Activated naive CD8-positive, alpha-beta T cell treated with anti-CD3 and anti-CD28 coated beads, Interleukin-2, amount 10 ng/mL, durations not matched to agents 7 days and 5 days (primary cell): ENCODE measurements around the gene MROH2A. TPM values are rescaled to one million over a fixed set of nuclear protein-coding genes. Genes with fewer than 3 reads are reported as not detected.
"Not testable (repeated sequence)": the region's sequence is repeated elsewhere in the genome, so short reads cannot be mapped to it uniquely, and the experiment has no call there.

Experiments used
- ATAC-seq: fragments of 150-1000 bp; cut with Tn5 transposase; one replicate; pipeline ENCODE4 v1.10.0; 2021; ENCODE audit warnings: low read depth, moderate library complexity
- POLR2A ChIA-PET: fragments of 350-600 bp; sonication (Branson Sonifier 250); formaldehyde crosslinking; loops from one replicate; lab custom pipeline; 2021; ENCODE audit warnings: antibody characterized with exemption; lab: Charles Lee
- DNase-seq: peaks from one replicate; pipeline ENCODE4 v3.0.0; 2021
- H3K27ac Mint-ChIP-seq: one replicate; pipeline ENCODE4 v1.8.0; 2022; ENCODE audit warnings: mild to moderate bottlenecking, mixed read lengths
- H3K27me3 Mint-ChIP-seq: one replicate; pipeline ENCODE4 v1.8.0; 2022; ENCODE audit warnings: mild to moderate bottlenecking, moderate library complexity, mixed read lengths
- H3K36me3 Mint-ChIP-seq: one replicate; pipeline ENCODE4 v1.8.0; 2021; ENCODE audit warnings: mild to moderate bottlenecking, mixed read lengths
- H3K4me1 Mint-ChIP-seq: one replicate; pipeline ENCODE4 v1.8.0; 2021; ENCODE audit warnings: mixed read lengths
- H3K4me3 Mint-ChIP-seq: one replicate; pipeline ENCODE4 v1.8.0; 2022; ENCODE audit warnings: mild to moderate bottlenecking, moderate library complexity, mixed read lengths
- H3K9me3 Mint-ChIP-seq: one replicate; pipeline ENCODE4 v1.8.0; 2021; ENCODE audit warnings: mixed read lengths
- total RNA-seq, 2 experiments: library from RNA; stranded (reverse); gene quantifications; one replicate each; pipeline ENCODE4 v1.2.3, GENCODE V29; 2021

Gene MROH2A, protein sequence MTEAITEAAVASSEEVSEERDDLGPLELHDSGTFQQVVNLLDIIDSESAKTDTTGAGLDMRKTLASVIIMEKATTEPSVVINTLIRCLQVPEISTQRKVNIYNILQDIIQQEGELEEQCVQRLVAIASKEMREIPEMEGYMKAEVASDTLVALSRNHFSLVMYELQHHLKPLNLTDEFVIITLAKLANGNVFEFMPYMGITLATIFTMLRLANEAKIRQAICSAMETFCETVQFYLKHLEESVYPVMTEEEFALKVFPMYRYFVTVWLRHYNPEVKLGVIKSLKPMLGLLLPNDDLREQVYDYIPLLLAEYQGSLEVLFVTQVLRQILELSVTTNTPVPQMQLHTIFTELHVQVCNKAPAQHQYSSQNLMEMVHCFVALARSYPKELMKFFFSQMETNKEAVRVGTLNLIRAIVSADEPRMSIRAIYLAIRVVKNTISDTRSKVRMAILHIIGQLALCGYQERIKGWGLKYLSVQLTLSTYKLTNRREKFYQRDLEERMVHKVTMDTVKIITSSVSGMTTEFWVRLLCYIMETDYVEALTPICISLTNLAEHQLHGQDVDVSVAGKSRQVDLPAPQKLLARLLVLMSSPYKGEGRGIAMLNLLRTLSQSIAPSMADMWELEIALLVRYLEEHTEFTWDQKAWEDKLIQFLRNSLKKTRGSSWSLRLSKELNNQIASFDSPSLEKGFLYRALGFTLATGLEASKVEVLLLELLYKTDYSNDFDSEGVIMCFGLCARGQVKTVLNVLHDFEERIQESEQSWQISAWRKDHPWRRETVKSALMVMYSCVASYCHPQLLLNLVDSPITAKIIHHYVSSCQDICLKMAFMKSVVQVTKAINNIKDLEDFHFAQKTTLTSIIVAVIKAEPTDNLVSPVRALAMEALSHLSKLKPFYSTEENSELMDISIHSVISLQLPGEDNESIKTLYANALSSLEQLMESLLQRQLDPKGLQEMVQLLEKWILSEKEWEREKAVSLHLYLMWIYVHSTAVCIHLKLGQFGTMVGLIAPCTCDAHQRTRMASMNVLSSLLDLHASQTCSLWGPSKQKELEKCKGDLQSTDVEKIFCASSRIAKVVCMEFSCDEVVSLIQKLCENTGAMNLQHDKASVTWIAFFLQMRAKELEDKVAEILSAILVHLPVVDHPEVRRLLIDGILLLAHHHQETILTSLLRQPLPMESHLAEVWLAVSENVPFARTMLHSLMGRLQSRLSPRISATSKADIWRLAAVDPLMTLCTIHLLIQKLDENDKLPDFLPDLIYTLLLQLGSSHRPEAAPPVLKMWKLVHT (N-terminal part only)
- not detected for total RNA-seq

- DNase-seq = no peak
- H3K4me3 Mint-ChIP-seq = no peak within 1 kb of the TSS
- H3K36me3 Mint-ChIP-seq = no peaks in the 10 kb centered on the region
- H3K27me3 Mint-ChIP-seq = peaks cover 7% of the 10 kb centered on the region
- no peak within 1 kb of the TSS for H3K27ac Mint-ChIP-seq
- ATAC-seq = no peak
- no peaks in the 10 kb centered on the region for H3K9me3 Mint-ChIP-seq
- H3K4me1 Mint-ChIP-seq = no peaks in the 10 kb centered on the region
- POLR2A ChIA-PET = no interaction called here
Observed at GRCh38 chr2:233778030-233778429, at the start of gene MROH2A. TSS of gene MROH2A (plus strand) at chr2:233778330. CDS start at chr2:233779359, 1,029 bp downstream.

GRCh38 chr2:233728723-233729301 lies 49.3 kb upstream of the MROH2A start, which contains the start of gene UGT1A3:
TSS of gene UGT1A3 (plus strand) at chr2:233729042. CDS start at chr2:233729127, 85 bp downstream.
- ATAC-seq = no peak
- Mint-ChIP-seq H3K4me1 (no peaks in the 10 kb centered on the region), H3K36me3 (no peaks in the 10 kb centered on the region), H3K27me3 (peaks cover 25% of the 10 kb centered on the region), H3K9me3 (no peaks in the 10 kb centered on the region), H3K4me3 (no peak within 1 kb of the TSS), H3K27ac (no peak within 1 kb of the TSS)
- POLR2A ChIA-PET = no interaction called here
- no peak for DNase-seq

DNA sequence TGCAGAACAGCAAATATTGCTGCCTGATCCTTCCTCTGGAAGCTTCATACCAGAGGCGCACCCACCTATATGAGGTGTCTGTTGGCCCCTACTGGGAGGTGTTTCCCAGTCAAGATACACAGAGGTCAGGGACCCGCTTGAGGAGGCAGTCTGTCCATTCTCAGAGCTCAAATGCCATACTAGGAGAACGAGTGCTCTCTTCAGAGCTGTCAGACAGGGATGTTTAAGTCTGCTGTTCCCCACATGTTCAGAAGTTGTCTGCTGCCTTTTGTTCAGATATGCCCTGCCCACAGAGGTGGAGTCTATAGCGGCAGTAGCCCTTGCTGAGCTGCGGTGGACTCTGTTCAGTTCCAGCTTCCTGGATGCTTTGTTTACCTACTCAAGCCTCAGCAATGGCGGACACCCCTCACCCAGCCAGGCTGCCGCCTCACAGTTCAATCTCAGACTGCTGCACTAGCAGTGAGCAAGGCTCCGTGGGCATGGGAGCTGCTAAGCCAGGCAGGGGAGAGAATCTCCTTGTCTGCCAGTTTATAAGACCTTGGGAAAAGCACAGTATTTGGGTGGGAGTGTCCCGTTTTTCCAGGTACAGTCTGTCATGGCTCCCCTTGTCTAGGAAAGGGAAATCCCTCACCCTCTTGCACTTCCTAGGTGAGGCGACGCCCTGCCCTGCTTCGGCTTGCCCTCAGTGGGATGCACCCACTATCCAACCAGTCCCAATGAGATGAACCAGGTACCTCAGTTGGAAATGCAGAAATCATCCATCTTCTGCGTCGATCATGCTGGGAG lies 41.1 kb upstream of the MROH2A start:
- not testable (repeated sequence) for H3K36me3 Mint-ChIP-seq, ATAC-seq

GRCh38 chr2:233740870-233741269 lies 37.3 kb upstream of the MROH2A start:
- peaks cover 12% of the 10 kb centered on the region for H3K27me3 Mint-ChIP-seq
- POLR2A ChIA-PET = no interaction called here
- no peak overlapping the region for H3K27ac Mint-ChIP-seq
- H3K4me3 Mint-ChIP-seq = no peak overlapping the region
- ATAC-seq (no peak), DNase-seq (no peak)
- no peaks in the 10 kb centered on the region for H3K4me1 Mint-ChIP-seq
- H3K9me3 Mint-ChIP-seq = no peaks in the 10 kb centered on the region
- H3K36me3 Mint-ChIP-seq = no peaks in the 10 kb centered on the region

More for the DNA sequence above, 41.1 kb upstream of the MROH2A start:
- POLR2A ChIA-PET, H3K4me1 Mint-ChIP-seq, DNase-seq, H3K4me3 Mint-ChIP-seq, H3K27ac Mint-ChIP-seq, H3K9me3 Mint-ChIP-seq: not testable (repeated sequence)
- H3K27me3 Mint-ChIP-seq = peaks cover 21% of the 10 kb centered on the region

DNA sequence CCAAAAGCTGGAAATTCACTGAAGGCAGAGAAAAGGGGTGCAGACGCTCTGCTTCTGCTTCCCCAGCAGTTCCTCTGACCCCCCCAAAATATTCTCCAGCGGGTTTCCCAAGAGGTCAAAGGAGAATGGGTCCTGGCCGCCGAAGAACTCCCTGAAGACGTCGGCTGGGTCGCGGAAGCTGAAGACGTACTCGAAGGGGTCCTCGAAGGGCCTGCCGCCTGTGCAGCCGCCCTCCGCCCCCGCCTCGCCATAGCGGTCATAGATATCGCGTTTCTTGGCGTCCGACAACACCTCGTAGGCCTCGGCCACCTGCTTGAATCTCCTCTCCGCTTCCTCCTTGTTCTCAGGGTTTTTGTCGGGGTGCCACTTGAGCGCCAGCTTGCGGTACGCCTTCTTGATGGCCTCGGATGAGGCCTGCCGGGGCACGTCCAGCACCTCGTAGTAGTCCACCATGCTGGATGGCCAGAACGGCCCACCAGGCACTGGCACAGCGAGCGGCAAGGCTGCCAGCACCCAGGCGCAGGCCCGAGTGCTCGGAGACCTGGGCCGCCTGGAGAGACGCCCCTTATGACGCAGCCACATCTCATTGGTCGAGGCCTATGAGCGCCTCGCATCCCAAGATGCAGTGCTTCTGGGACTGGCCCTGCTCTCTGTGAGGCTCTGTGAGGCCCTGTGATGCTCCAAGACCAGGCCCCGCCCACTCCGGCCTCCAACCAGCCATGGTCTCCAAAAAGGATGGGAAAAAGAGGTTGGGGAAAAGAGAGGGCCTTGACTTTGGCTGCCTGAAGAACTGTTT lies 34.5 kb upstream of the MROH2A start:
- no peak for ATAC-seq
- no peak for DNase-seq
- Mint-ChIP-seq H3K4me1 (no peaks in the 10 kb centered on the region), H3K27me3 (peaks cover 12% of the 10 kb centered on the region), H3K36me3 (no peaks in the 10 kb centered on the region), H3K9me3 (peaks cover 3% of the 10 kb centered on the region), H3K4me3 (no peak overlapping the region), H3K27ac (no peak overlapping the region)
- POLR2A ChIA-PET = no interaction called here

DNA sequence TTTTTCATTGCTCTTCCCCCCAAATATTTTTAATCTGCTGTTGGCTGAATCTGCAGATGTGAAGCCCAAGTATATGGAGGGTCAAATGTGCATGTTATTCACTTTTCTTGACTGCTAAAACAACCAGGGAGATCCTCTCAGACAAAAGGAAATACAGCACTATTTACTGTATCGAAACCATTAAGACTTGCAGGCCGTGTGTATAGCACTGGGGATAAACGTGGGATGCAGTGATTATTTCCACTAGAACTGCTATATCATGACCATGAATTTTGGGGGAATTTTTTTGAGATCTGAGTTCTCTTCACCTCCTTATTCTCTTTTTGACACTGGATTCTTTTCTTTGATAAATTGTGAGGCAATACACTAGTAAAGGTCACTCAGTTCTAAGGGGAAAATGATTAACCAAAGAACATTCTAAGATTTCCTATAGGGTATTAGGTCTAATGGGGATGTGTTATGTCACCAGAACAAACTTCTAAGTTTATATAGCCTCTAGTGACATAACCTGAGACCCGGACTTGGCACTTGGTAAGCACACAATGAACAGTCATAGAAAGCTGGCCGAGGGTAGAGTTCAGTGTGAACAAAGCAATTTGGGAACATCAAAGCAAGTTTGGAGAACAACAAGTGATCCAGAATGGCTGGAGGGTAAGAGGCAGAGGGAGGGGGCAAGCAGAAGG lies 32.9 kb upstream of the MROH2A start:
- Mint-ChIP-seq H3K9me3 (peaks cover 7% of the 10 kb centered on the region), H3K4me1 (no peaks in the 10 kb centered on the region), H3K36me3 (no peaks in the 10 kb centered on the region), H3K27me3 (peaks cover 15% of the 10 kb centered on the region), H3K27ac (no peak overlapping the region), H3K4me3 (no peak overlapping the region)
- no peak for ATAC-seq
- POLR2A ChIA-PET = no interaction called here
- DNase-seq = no peak

- DNase-seq, ATAC-seq, H3K4me1 Mint-ChIP-seq, H3K36me3 Mint-ChIP-seq, POLR2A ChIA-PET, H3K4me3 Mint-ChIP-seq, H3K27ac Mint-ChIP-seq, H3K9me3 Mint-ChIP-seq: not testable (repeated sequence)
- H3K27me3 Mint-ChIP-seq = peaks cover 15% of the 10 kb centered on the region
Observed at GRCh38 chr2:233745838-233746237, 32.3 kb upstream of the MROH2A start.

DNA sequence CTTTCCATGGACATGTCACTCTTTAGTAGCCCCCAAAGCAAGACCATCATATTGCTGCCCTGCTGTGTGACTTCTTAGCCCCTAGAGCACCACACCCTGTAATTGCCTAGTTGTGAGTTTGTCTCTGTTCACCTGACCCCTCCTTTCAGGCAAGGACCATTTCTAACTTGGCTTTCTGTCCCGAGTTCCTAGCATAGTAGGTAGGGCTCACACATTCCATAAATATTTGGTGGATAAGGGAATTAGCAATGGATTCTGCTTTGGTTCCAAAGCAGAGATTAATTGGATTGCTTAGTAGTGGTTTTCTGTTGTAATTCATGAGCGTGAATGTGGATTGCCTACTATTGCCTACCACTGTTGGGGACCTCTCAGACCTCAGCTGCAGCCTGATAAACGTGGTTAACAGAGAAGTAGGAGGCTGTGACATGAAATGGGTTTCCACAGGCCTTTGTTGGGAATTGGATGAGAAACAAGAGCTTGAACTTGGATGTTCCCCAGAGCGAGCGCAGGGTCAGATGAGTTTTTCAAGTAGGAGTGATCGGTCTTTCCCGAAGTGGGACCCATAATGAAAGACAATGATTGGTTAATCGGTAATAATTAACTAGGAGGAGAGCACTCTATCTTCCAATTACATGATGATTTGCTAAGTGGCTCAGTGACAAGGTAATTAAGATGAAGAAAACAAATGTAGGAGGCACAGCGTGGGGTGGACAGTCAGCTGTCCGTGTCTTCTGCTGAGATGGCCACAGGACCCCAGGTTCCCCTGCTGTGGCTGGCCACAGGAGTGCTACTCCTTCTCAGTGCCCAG lies 31.5 kb upstream of the MROH2A start:
- no peaks in the 10 kb centered on the region for H3K4me1 Mint-ChIP-seq
- H3K36me3 Mint-ChIP-seq = no peaks in the 10 kb centered on the region
- H3K4me3 Mint-ChIP-seq = no peak overlapping the region
- peaks cover 17% of the 10 kb centered on the region for H3K27me3 Mint-ChIP-seq
- H3K27ac Mint-ChIP-seq = no peak overlapping the region
- no peak for ATAC-seq
- POLR2A ChIA-PET = no interaction called here
- DNase-seq = no peak
- H3K9me3 Mint-ChIP-seq = peaks cover 14% of the 10 kb centered on the region

DNA sequence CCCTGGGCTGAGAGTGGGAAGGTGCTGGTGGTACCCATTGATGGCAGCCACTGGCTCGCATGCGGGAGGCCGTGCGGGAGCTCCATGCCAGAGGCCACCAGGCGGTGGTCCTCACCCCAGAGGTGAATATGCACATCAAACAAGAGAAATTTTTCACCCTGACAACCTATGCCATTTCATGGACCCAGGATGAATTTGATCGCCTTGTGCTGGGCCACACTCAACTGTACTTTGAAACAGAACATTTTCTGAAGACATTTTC lies 30.9 kb upstream of the MROH2A start:
- peaks cover 22% of the 10 kb centered on the region for H3K27me3 Mint-ChIP-seq
- DNase-seq (no peak), ATAC-seq (no peak)
- no peak overlapping the region for H3K27ac Mint-ChIP-seq
- H3K4me3 Mint-ChIP-seq = no peak overlapping the region
- POLR2A ChIA-PET = no interaction called here
- peaks cover 17% of the 10 kb centered on the region for H3K9me3 Mint-ChIP-seq
- H3K4me1 Mint-ChIP-seq = no peaks in the 10 kb centered on the region
- no peaks in the 10 kb centered on the region for H3K36me3 Mint-ChIP-seq

DNA sequence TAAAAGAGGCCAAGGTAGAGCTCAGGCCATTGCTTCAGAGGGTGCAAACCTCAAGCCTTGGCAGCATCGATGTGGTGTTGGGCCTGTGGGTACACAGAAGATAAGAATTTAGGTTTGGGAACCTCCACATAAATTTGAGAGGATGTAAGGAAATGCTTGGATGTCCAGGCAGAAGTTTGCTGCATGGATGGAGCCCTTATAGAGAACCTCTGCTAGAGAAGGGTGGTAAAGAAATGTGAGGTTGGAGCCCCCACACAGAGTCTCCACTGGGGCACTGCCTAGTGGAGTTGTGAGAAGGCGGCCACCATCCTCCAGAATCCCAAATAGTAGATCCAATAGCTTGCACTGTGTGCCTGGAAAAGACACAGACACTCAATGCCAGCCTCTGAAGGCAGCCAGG lies 27.4 kb upstream of the MROH2A start:
- ATAC-seq, DNase-seq, H3K4me1 Mint-ChIP-seq, POLR2A ChIA-PET, H3K4me3 Mint-ChIP-seq, H3K36me3 Mint-ChIP-seq, H3K27ac Mint-ChIP-seq: not testable (repeated sequence)
- peaks cover 19% of the 10 kb centered on the region for H3K9me3 Mint-ChIP-seq
- H3K27me3 Mint-ChIP-seq = peaks cover 21% of the 10 kb centered on the region
